ACC112 (cell line): ENCODE measurements around the gene MEIS1.
A peak's percentile ranks its signal among the peaks of the same experiment; 100 is the strongest.
"Not testable (repeated sequence)": the region's sequence is repeated elsewhere in the genome, so short reads cannot be mapped to it uniquely, and the experiment has no call there.

ENCODE experiments used
- H2AFZ ChIP-seq: fragments of 200-600 bp; sonication (generic); one replicate; pipeline ENCODE4 v1.6.0; 2017; ENCODE audit warnings: antibody characterized with exemption, low read length; ENCODE audit not compliant: unreplicated experiment
- H3K27ac ChIP-seq: fragments of 200-600 bp; sonication (generic); 2 replicates; pipeline ENCODE4 v1.5.1; 2014; ENCODE audit warnings: low read depth, mild to moderate bottlenecking, antibody characterized with exemption, low read length, moderate library complexity
- H3K27me3 ChIP-seq: fragments of 200-600 bp; sonication (generic); 2 replicates; pipeline ENCODE4 v1.6.1; 2014; ENCODE audit warnings: mild to moderate bottlenecking, antibody characterized with exemption, low read length, moderate library complexity, mixed read lengths; ENCODE audit not compliant: insufficient read depth
- H3K36me3 ChIP-seq: fragments of 200-600 bp; sonication (generic); 2 replicates; pipeline ENCODE4 v1.6.1; 2016; ENCODE audit warnings: mild to moderate bottlenecking, antibody characterized with exemption, low read length, moderate library complexity, mixed read lengths; ENCODE audit not compliant: insufficient read depth
- H3K4me1 ChIP-seq: fragments of 200-600 bp; sonication (generic); one replicate; pipeline ENCODE4 v1.6.1; 2016; ENCODE audit warnings: low read length, mixed read lengths; ENCODE audit not compliant: insufficient read depth, unreplicated experiment, control insufficient read depth
- H3K4me3 ChIP-seq: fragments of 200-600 bp; sonication (generic); 2 replicates; pipeline ENCODE4 v1.5.1; 2014; ENCODE audit warnings: mild to moderate bottlenecking, low read depth, low read length
- H3K79me2 ChIP-seq: fragments of 200-600 bp; sonication (generic); one replicate; pipeline ENCODE4 v1.6.0; 2016; ENCODE audit warnings: low read length; ENCODE audit not compliant: control insufficient read depth, unreplicated experiment, insufficient read depth

MEIS1 gene

GRCh38 chr2:66434679-66435548 is at the start of gene MEIS1:
Gene MEIS1 (plus strand): TSS chr2:66435125. CDS start chr2:66435857, 732 bp downstream.
- no peaks in the 10 kb centered on the region for H3K4me1 ChIP-seq
- no peaks in the 10 kb centered on the region for H3K27me3 ChIP-seq
- peak within 1 kb of the TSS; percentile 72 for H3K27ac ChIP-seq
- peaks cover 44% of the 10 kb centered on the region for H3K79me2 ChIP-seq
- peak within 1 kb of the TSS; percentile 96 for H3K4me3 ChIP-seq
- no peaks in the 10 kb centered on the region for H3K36me3 ChIP-seq
- H2AFZ ChIP-seq = peak within 1 kb of the TSS; percentile 93

GRCh38 chr2:66387016-66387753 is 47.7 kb upstream of the MEIS1 start:
- no peaks in the 10 kb centered on the region for H3K36me3 ChIP-seq
- H3K79me2 ChIP-seq = no peaks in the 10 kb centered on the region
- no peak overlapping the region for H2AFZ ChIP-seq
- H3K4me3 ChIP-seq = no peak overlapping the region
- H3K27ac ChIP-seq = no peak overlapping the region
- H3K4me1 ChIP-seq = no peaks in the 10 kb centered on the region
- H3K27me3 ChIP-seq = peaks cover 44% of the 10 kb centered on the region

- Histone ChIP-seq H2AFZ (no peak overlapping the region), H3K36me3 (no peaks in the 10 kb centered on the region), H3K27ac (no peak overlapping the region), H3K79me2 (no peaks in the 10 kb centered on the region), H3K27me3 (peaks cover 31% of the 10 kb centered on the region), H3K4me3 (no peak overlapping the region), H3K4me1 (no peaks in the 10 kb centered on the region)
Observed at GRCh38 chr2:66389651-66390131, 45.2 kb upstream of the MEIS1 start.

GRCh38 chr2:66390152-66390551 is 44.8 kb upstream of the MEIS1 start:
- Histone ChIP-seq H3K36me3 (no peaks in the 10 kb centered on the region), H3K4me3 (no peak overlapping the region), H3K79me2 (no peaks in the 10 kb centered on the region), H3K27me3 (peaks cover 28% of the 10 kb centered on the region), H2AFZ (no peak overlapping the region), H3K4me1 (no peaks in the 10 kb centered on the region), H3K27ac (no peak overlapping the region)

GRCh38 chr2:66390811-66391210 is 44.1 kb upstream of the MEIS1 start:
- Histone ChIP-seq H3K36me3 (no peaks in the 10 kb centered on the region), H3K79me2 (no peaks in the 10 kb centered on the region), H3K4me1 (no peaks in the 10 kb centered on the region), H2AFZ (no peak overlapping the region), H3K27ac (no peak overlapping the region), H3K4me3 (no peak overlapping the region), H3K27me3 (peaks cover 22% of the 10 kb centered on the region)

GRCh38 chr2:66391240-66391639 is 43.7 kb upstream of the MEIS1 start:
- H3K4me1 ChIP-seq, H3K79me2 ChIP-seq, H3K36me3 ChIP-seq, H2AFZ ChIP-seq, H3K4me3 ChIP-seq, H3K27ac ChIP-seq: not testable (repeated sequence)
- H3K27me3 ChIP-seq = peaks cover 17% of the 10 kb centered on the region

- Histone ChIP-seq H3K27me3 (peaks cover 14% of the 10 kb centered on the region; the same call in 1 of the 2 replicates), H3K4me3 (no peak overlapping the region), H3K27ac (no peak overlapping the region), H3K36me3 (no peaks in the 10 kb centered on the region), H3K79me2 (no peaks in the 10 kb centered on the region), H3K4me1 (no peaks in the 10 kb centered on the region), H2AFZ (no peak overlapping the region)
Observed at GRCh38 chr2:66405473-66405872, 29.5 kb upstream of the MEIS1 start.

- H3K4me1 ChIP-seq = no peaks in the 10 kb centered on the region
- H3K27me3 ChIP-seq = peaks cover 14% of the 10 kb centered on the region; the same call in 1 of the 2 replicates
- H3K27ac ChIP-seq = no peak overlapping the region
- H3K79me2 ChIP-seq = no peaks in the 10 kb centered on the region
- H3K4me3 ChIP-seq = no peak overlapping the region
- no peaks in the 10 kb centered on the region for H3K36me3 ChIP-seq
- no peak overlapping the region for H2AFZ ChIP-seq
Observed at GRCh38 chr2:66408905-66409304, 26.0 kb upstream of the MEIS1 start.

GRCh38 chr2:66412874-66413273 is 22.1 kb upstream of the MEIS1 start:
- Histone ChIP-seq H3K4me1 (no peaks in the 10 kb centered on the region), H2AFZ (no peak overlapping the region), H3K27ac (no peak overlapping the region), H3K4me3 (no peak overlapping the region), H3K27me3 (peaks cover 17% of the 10 kb centered on the region), H3K36me3 (no peaks in the 10 kb centered on the region), H3K79me2 (no peaks in the 10 kb centered on the region)

- no peaks in the 10 kb centered on the region for H3K36me3 ChIP-seq
Observed at GRCh38 chr2:66414896-66415295, 20.0 kb upstream of the MEIS1 start.

More at GRCh38 chr2:66414896-66415295, 20.0 kb upstream of the MEIS1 start:
- H3K79me2 ChIP-seq = no peaks in the 10 kb centered on the region
- H3K4me1 ChIP-seq = no peaks in the 10 kb centered on the region
- peaks cover 17% of the 10 kb centered on the region for H3K27me3 ChIP-seq
- H3K27ac ChIP-seq = no peak overlapping the region
- no peak overlapping the region for H2AFZ ChIP-seq
- no peak overlapping the region for H3K4me3 ChIP-seq
